Activated CD4-positive, alpha-beta T cell treated with anti-CD3 and anti-CD28 coated beads, Interleukin-2, Interleukin-4, amounts not matched to agents 100 ng/mL and 50 ng/mL, durations not matched to agents 16 hours and 8 hours (primary cell): ENCODE data around the gene ZHX3.

ENCODE experiments used
- DNase-seq: peaks from one replicate; pipeline ENCODE4 v3.0.0-alpha.2; 2020; ENCODE audit warnings: low spot score

ZHX3 gene

GRCh38 chr20:41352666-41353065 is 35.1 kb upstream of the ZHX3 start:
- DNase-seq = no peak

GRCh38 chr20:41352106-41352505 is 34.6 kb upstream of the ZHX3 start:
- no peak for DNase-seq

- no peak for DNase-seq
Measured at GRCh38 chr20:41350408-41350962, 33.0 kb upstream of the ZHX3 start.

- DNase-seq = no peak
Measured at GRCh38 chr20:41349943-41350342, 32.4 kb upstream of the ZHX3 start.

- DNase-seq = no peak
Measured at GRCh38 chr20:41349266-41349665, 31.7 kb upstream of the ZHX3 start.

GRCh38 chr20:41348430-41349172 is 31.1 kb upstream of the ZHX3 start:
- DNase-seq = no peak

- DNase-seq = no peak
Measured at GRCh38 chr20:41347523-41348429, 30.2 kb upstream of the ZHX3 start.

- DNase-seq = no peak
Measured at GRCh38 chr20:41345729-41346067, 28.2 kb upstream of the ZHX3 start.

- no peak for DNase-seq
Measured at GRCh38 chr20:41344938-41345728, 27.6 kb upstream of the ZHX3 start.

- no peak for DNase-seq
Measured at GRCh38 chr20:41344477-41344876, 26.9 kb upstream of the ZHX3 start.

- no peak for DNase-seq
Measured at GRCh38 chr20:41342474-41343464, 25.2 kb upstream of the ZHX3 start.

- peak; percentile 53 for DNase-seq
Measured at GRCh38 chr20:41340327-41341055, 23.0 kb upstream of the ZHX3 start, which contains the start of gene LPIN3. Gene LPIN3 (plus strand): TSS chr20:41340821. CDS start chr20:41345804, 4,983 bp downstream.

GRCh38 chr20:41339957-41340326 is 22.4 kb upstream of the ZHX3 start:
- DNase-seq = peak; percentile 84

GRCh38 chr20:41336711-41337492 is 19.4 kb upstream of the ZHX3 start:
- no peak for DNase-seq

- DNase-seq = no peak
Measured at GRCh38 chr20:41335591-41335990, 18.1 kb upstream of the ZHX3 start.

GRCh38 chr20:41334443-41335421 is 17.2 kb upstream of the ZHX3 start:
- no peak for DNase-seq

- no peak for DNase-seq
Measured at GRCh38 chr20:41334036-41334435, 16.5 kb upstream of the ZHX3 start.

GRCh38 chr20:41331731-41332130 is 14.2 kb upstream of the ZHX3 start:
- DNase-seq = no peak
